PFSK-1 (cell line): ENCODE data around the gene KCNH8.

Experiments used
- FOXP2 ChIP-seq: optimal IDR thresholded peaks from 2 replicates; pipeline ENCODE3; 2011; ENCODE audit warnings: borderline replicate concordance, control low read depth, inconsistent platforms; ENCODE audit not compliant: insufficient read depth; ENCODE audit errors: extremely low read length, extremely low read depth
- POLR2AphosphoS5 ChIP-seq: IDR thresholded peaks from 2 replicates; pipeline ENCODE4 v1.6.1; 2012; ENCODE audit warnings: low read depth, mild to moderate bottlenecking, control low read depth, low read length, moderate library complexity
- SIN3A ChIP-seq: IDR thresholded peaks from 2 replicates; pipeline ENCODE4 v1.6.1; 2012; ENCODE audit warnings: mild to moderate bottlenecking, low read length, moderate library complexity, borderline replicate concordance; ENCODE audit not compliant: insufficient read depth
- TAF1 ChIP-seq: IDR thresholded peaks from 2 replicates; pipeline ENCODE4 v1.6.1; 2012; ENCODE audit warnings: low read length, control low read depth, borderline replicate concordance; ENCODE audit not compliant: insufficient read depth
- TF ChIP-seq, protein P1 (sequence below), 2 experiments: IDR thresholded peaks; 2 replicates each; pipeline versions ENCODE4 v1.6.1 to v1.8.0; 2011 to 2012; ENCODE audit warnings: low read depth in 2 of 2, low read length in 2 of 2, control low read depth in 1 of 2, inconsistent platforms in 1 of 2, mild to moderate bottlenecking in 1 of 2, moderate library complexity in 1 of 2; ENCODE audit not compliant: insufficient read depth in 1 of 2

KCNH8 gene

DNA sequence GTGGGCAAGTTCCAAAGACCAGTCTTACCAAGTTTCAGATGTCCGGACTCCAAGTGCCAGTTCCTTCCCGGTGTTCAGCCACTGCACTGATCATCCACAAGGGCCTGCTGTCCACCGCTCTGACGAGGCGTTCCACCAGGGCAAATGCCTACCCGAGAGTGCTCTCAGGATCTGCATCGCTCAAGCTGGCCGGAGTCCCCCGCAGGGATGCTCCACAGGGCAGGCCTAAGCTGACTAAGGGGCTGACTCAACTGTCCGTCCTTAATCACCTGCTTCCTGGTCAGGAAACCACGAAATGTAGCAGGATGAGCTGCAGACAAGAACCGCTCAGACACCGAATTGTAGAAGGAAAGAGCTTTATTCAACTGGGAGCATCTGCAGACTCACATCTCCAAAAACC lies 341.6 kb downstream of the KCNH8 start:
- TF ChIP-seq TAF1: no peak
- TF ChIP-seq, protein P1, sequence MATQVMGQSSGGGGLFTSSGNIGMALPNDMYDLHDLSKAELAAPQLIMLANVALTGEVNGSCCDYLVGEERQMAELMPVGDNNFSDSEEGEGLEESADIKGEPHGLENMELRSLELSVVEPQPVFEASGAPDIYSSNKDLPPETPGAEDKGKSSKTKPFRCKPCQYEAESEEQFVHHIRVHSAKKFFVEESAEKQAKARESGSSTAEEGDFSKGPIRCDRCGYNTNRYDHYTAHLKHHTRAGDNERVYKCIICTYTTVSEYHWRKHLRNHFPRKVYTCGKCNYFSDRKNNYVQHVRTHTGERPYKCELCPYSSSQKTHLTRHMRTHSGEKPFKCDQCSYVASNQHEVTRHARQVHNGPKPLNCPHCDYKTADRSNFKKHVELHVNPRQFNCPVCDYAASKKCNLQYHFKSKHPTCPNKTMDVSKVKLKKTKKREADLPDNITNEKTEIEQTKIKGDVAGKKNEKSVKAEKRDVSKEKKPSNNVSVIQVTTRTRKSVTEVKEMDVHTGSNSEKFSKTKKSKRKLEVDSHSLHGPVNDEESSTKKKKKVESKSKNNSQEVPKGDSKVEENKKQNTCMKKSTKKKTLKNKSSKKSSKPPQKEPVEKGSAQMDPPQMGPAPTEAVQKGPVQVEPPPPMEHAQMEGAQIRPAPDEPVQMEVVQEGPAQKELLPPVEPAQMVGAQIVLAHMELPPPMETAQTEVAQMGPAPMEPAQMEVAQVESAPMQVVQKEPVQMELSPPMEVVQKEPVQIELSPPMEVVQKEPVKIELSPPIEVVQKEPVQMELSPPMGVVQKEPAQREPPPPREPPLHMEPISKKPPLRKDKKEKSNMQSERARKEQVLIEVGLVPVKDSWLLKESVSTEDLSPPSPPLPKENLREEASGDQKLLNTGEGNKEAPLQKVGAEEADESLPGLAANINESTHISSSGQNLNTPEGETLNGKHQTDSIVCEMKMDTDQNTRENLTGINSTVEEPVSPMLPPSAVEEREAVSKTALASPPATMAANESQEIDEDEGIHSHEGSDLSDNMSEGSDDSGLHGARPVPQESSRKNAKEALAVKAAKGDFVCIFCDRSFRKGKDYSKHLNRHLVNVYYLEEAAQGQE (IDR thresholded peaks at IDR 0.05; ENCODE audit: insufficient read depth in 1 of 2, low read depth in 2 of 2, low read length in 2 of 2): no peak
- no peak for TF ChIP-seq FOXP2
- no peak for TF ChIP-seq SIN3A
- TF ChIP-seq POLR2AphosphoS5: no peak

DNA sequence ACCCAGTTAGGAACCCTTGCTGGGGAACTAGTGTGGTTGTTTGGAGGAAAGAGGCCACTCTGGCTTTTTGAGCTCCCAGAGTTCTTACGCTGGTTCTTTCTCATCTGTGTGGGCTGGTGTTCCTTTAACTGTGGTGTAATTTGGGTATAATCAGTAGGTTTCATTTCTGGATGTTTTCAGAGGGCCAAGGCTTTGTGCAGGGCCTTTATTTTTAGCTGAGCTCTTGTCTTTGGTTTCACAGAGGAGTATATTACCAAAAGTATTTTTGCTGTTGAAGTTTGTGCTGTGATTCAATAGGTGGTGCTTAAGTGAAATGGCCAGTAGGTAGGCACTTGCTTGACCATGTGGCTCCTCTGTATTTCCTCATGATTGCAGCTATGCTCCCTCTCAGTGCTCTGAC lies 357.9 kb downstream of the KCNH8 start:
- TF ChIP-seq SIN3A (no peak), POLR2AphosphoS5 (no peak), TAF1 (no peak), FOXP2 (no peak)
- TF ChIP-seq, protein P1 (IDR thresholded peaks at IDR 0.05; ENCODE audit: insufficient read depth in 1 of 2, low read depth in 2 of 2, low read length in 2 of 2): no peak

- TF ChIP-seq FOXP2 (no peak), TAF1 (no peak), SIN3A (no peak), POLR2AphosphoS5 (no peak)
- TF ChIP-seq, protein P1 (IDR thresholded peaks at IDR 0.05; ENCODE audit: insufficient read depth in 1 of 2, low read depth in 2 of 2, low read length in 2 of 2): no peak
Observed at GRCh38 chr3:19522305-19522704, 374.0 kb downstream of the KCNH8 start.

DNA sequence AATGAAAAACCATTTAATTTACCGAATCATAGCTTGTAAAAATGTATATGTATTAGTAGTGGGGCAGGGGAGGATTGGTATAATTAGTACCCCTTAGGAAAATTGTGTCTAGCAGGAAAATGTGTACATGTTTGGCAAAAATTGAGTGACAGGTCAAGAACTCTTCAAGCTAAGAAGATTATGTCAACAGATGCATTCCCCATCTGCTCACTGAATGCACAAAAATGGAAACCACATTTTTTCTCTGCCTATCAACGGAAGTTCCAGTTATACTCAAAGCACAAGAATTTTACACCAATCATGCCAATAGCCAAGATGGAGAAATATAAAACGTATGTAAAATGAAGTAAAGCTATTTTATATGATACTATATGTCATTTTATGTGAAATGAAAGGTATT lies 377.8 kb downstream of the KCNH8 start:
- TF ChIP-seq, protein P1 (IDR thresholded peaks at IDR 0.05; ENCODE audit: insufficient read depth in 1 of 2, low read depth in 2 of 2, low read length in 2 of 2): no peak
- TF ChIP-seq SIN3A: no peak
- no peak for TF ChIP-seq FOXP2
- TF ChIP-seq TAF1: no peak
- TF ChIP-seq POLR2AphosphoS5: no peak

GRCh38 chr3:19527746-19528145 lies 379.4 kb downstream of the KCNH8 start:
- TF ChIP-seq POLR2AphosphoS5: no peak
- TF ChIP-seq TAF1: no peak
